Measurements from ENCODE around the gene EFNB2. TPM values are rescaled to one million over a fixed set of nuclear protein-coding genes. Genes with fewer than 3 reads are reported as not detected.

EFNB2 gene
- polyA plus RNA-seq, 3 donors, result not detected

DNA sequence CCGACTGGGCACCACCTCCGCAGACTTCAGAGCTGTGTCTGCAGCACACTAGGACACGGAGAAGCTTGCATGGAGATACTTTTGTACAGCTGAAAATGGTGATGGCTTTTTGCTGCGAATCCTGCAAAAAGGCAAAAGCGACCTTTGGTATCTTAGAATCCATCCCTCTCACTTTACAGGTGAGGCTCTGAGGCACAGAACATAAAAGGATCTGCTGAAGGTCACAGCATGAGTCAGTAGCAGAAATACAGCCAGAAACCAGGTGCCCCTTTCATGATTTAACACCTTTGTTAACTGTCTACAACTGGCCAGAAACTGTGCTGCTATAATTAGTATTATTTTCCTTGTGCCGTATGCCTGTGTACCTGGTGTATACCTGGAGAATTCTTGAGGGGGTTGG, 48.3 kb downstream of the EFNB2 start:
- TF ChIP-seq CTCF (IDR thresholded peaks at IDR 0.05), result no peak
- peaks cover 0 to 8% (median 3%) of the 10 kb centered on the region in 7 donors for H3K9me3 Mint-ChIP-seq
- Histone ChIP-seq H3K27ac (ENCODE audit: low read depth in 1 of 2, low read length in 2 of 2) (no peak overlapping the region), H3K9ac (ENCODE audit: insufficient read depth, low read length, poor library complexity, severe bottlenecking) (no peak overlapping the region), H3K79me2 (ENCODE audit: insufficient read depth, low read length) (no peaks in the 10 kb centered on the region), H3K27me3 (ENCODE audit: control insufficient read depth in 2 of 2, insufficient read depth in 2 of 2, low read length in 2 of 2) (peaks cover 35 to 55% of the 10 kb centered on the region in 2 donors), H2AFZ (ENCODE audit: insufficient read depth, low read depth, low read length, poor library complexity, severe bottlenecking) (no peak overlapping the region), H3K36me3 (replicated peaks in 1 of 2; ENCODE audit: control insufficient read depth in 1 of 2, insufficient read depth in 2 of 2, low read length in 2 of 2) (no peaks in the 10 kb centered on the region), H3K9me3 (replicated peaks in 1 of 2; ENCODE audit: control insufficient read depth in 1 of 2, insufficient read depth in 1 of 2, low read length in 2 of 2) (no peaks in the 10 kb centered on the region), H3K4me2 (replicated peaks; ENCODE audit: extremely low read depth, low read length, poor library complexity, severe bottlenecking) (no peak overlapping the region), H4K20me1 (ENCODE audit: insufficient read depth, low read length) (no peaks in the 10 kb centered on the region), H3K4me3 (replicated peaks in 1 of 3; ENCODE audit: low read depth in 2 of 3, low read length in 3 of 3) (no peak overlapping the region), H3K4me1 (ENCODE audit: control insufficient read depth in 1 of 2, insufficient read depth in 2 of 2, low read length in 2 of 2) (no peaks in the 10 kb centered on the region)
- peak overlapping the region in 1 of 2 donors; percentile 11 for H3K4me3 Mint-ChIP-seq
- peaks cover 7% of the 10 kb centered on the region for H3K4me1 Mint-ChIP-seq
- H3K27ac Mint-ChIP-seq, result no peak overlapping the region
- intact Hi-C loops (cut with micrococcal nuclease), result no loop called here
- 100% methylated on average over 3 of the region's 6 CpGs for WGBS (ENCODE audit: insufficient coverage)
- H3K27me3 Mint-ChIP-seq (ENCODE audit: low read depth in 3 of 3), result peaks cover 34 to 56% (median 36%) of the 10 kb centered on the region in 3 donors
- H3K36me3 Mint-ChIP-seq, result no peaks in the 10 kb centered on the region
- DNase-seq, result no peak

- H3K79me2 ChIP-seq (ENCODE audit: insufficient read depth, low read length), result no peaks in the 10 kb centered on the region
- peak overlapping the region in 1 of 2 donors; percentile 1 for H3K4me3 Mint-ChIP-seq
- no CpG with 5 or more reads among the region's 2 CpGs for WGBS (ENCODE audit: insufficient coverage)
- no peaks in the 10 kb centered on the region for H3K36me3 ChIP-seq (replicated peaks in 1 of 2; ENCODE audit: control insufficient read depth in 1 of 2, insufficient read depth in 2 of 2, low read length in 2 of 2)
- peaks cover 26 to 46% of the 10 kb centered on the region in 2 donors for H3K27me3 ChIP-seq (ENCODE audit: control insufficient read depth in 2 of 2, insufficient read depth in 2 of 2, low read length in 2 of 2)
- H3K27me3 Mint-ChIP-seq (ENCODE audit: low read depth in 3 of 3), result peaks cover 26 to 48% (median 30%) of the 10 kb centered on the region in 3 donors
- H3K4me3 ChIP-seq (replicated peaks in 1 of 3; ENCODE audit: low read depth in 2 of 3, low read length in 3 of 3), result no peak overlapping the region
- no peak overlapping the region for H3K27ac Mint-ChIP-seq
- H3K4me2 ChIP-seq (replicated peaks; ENCODE audit: extremely low read depth, low read length, poor library complexity, severe bottlenecking), result no peak overlapping the region
- TF ChIP-seq CTCF (IDR thresholded peaks at IDR 0.05), result no peak
- intact Hi-C loops (cut with micrococcal nuclease), result no loop called here
- H4K20me1 ChIP-seq (ENCODE audit: insufficient read depth, low read length), result no peaks in the 10 kb centered on the region
- no peaks in the 10 kb centered on the region for H3K4me1 ChIP-seq (ENCODE audit: control insufficient read depth in 1 of 2, insufficient read depth in 2 of 2, low read length in 2 of 2)
- H3K27ac ChIP-seq (ENCODE audit: low read depth in 1 of 2, low read length in 2 of 2), result no peak overlapping the region
- H3K9ac ChIP-seq (ENCODE audit: insufficient read depth, low read length, poor library complexity, severe bottlenecking), result no peak overlapping the region
- H3K9me3 Mint-ChIP-seq, result peaks cover 0 to 8% (median 2%) of the 10 kb centered on the region in 7 donors
- no peaks in the 10 kb centered on the region for H3K9me3 ChIP-seq (replicated peaks in 1 of 2; ENCODE audit: control insufficient read depth in 1 of 2, insufficient read depth in 1 of 2, low read length in 2 of 2)
- peaks cover 7% of the 10 kb centered on the region for H3K4me1 Mint-ChIP-seq
- H2AFZ ChIP-seq (ENCODE audit: insufficient read depth, low read depth, low read length, poor library complexity, severe bottlenecking), result no peak overlapping the region
- H3K36me3 Mint-ChIP-seq, result no peaks in the 10 kb centered on the region
- no peak for DNase-seq
These were observed 49.2 kb downstream of the EFNB2 start for GRCh38 chr13:106486287-106486686.

All from CD14-positive monocyte (primary cell).